ACC112 (cell line): ENCODE results near the gene RS1.

Experiments
- H2AFZ ChIP-seq: fragments of 200-600 bp; sonication (generic); one replicate; pipeline ENCODE4 v1.6.0; 2017; ENCODE audit warnings: antibody characterized with exemption, low read length; ENCODE audit not compliant: unreplicated experiment
- H3K27ac ChIP-seq: fragments of 200-600 bp; sonication (generic); 2 replicates; pipeline ENCODE4 v1.5.1; 2014; ENCODE audit warnings: low read depth, mild to moderate bottlenecking, antibody characterized with exemption, low read length, moderate library complexity
- H3K27me3 ChIP-seq: fragments of 200-600 bp; sonication (generic); 2 replicates; pipeline ENCODE4 v1.6.1; 2014; ENCODE audit warnings: mild to moderate bottlenecking, antibody characterized with exemption, low read length, moderate library complexity, mixed read lengths; ENCODE audit not compliant: insufficient read depth
- H3K36me3 ChIP-seq: fragments of 200-600 bp; sonication (generic); 2 replicates; pipeline ENCODE4 v1.6.1; 2016; ENCODE audit warnings: mild to moderate bottlenecking, antibody characterized with exemption, low read length, moderate library complexity, mixed read lengths; ENCODE audit not compliant: insufficient read depth
- H3K4me1 ChIP-seq: fragments of 200-600 bp; sonication (generic); one replicate; pipeline ENCODE4 v1.6.1; 2016; ENCODE audit warnings: low read length, mixed read lengths; ENCODE audit not compliant: insufficient read depth, unreplicated experiment, control insufficient read depth
- H3K4me3 ChIP-seq: fragments of 200-600 bp; sonication (generic); 2 replicates; pipeline ENCODE4 v1.5.1; 2014; ENCODE audit warnings: mild to moderate bottlenecking, low read depth, low read length
- H3K79me2 ChIP-seq: fragments of 200-600 bp; sonication (generic); one replicate; pipeline ENCODE4 v1.6.0; 2016; ENCODE audit warnings: low read length; ENCODE audit not compliant: control insufficient read depth, unreplicated experiment, insufficient read depth

RS1 gene

GRCh38 chrX:18672008-18672407 is at the start of gene RS1:
RS1 (minus strand) TSS chrX:18672108; CDS start chrX:18672068, 40 bp downstream.
- H3K27me3 ChIP-seq = no peaks in the 10 kb centered on the region
- no peaks in the 10 kb centered on the region for H3K4me1 ChIP-seq
- no peaks in the 10 kb centered on the region for H3K36me3 ChIP-seq
- no peak within 1 kb of the TSS for H2AFZ ChIP-seq
- H3K4me3 ChIP-seq = no peak within 1 kb of the TSS
- H3K27ac ChIP-seq = no peak within 1 kb of the TSS
- no peaks in the 10 kb centered on the region for H3K79me2 ChIP-seq

DNA sequence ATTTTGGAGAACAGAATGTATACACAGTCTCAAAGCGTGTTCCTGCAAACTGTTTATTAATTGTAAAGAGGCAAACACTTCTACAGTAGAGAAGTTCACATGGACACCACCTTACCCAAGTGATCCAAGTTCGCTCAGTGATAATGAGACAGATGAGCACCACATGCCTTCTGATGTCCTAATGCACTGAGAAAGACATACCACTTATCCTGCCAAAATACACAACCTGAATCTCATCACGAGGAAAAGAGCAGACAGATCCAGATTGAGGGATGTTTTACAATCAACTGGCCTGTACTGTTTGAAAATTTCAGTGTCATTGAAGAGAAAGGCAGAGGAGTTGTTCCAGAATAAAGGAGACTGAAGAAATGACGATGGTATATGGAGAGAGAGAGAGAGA is 47.9 kb upstream of the RS1 start:
- Histone ChIP-seq H2AFZ (no peak overlapping the region), H3K4me1 (no peaks in the 10 kb centered on the region), H3K27ac (no peak overlapping the region), H3K79me2 (no peaks in the 10 kb centered on the region), H3K36me3 (no peaks in the 10 kb centered on the region), H3K4me3 (no peak overlapping the region), H3K27me3 (no peaks in the 10 kb centered on the region)

DNA sequence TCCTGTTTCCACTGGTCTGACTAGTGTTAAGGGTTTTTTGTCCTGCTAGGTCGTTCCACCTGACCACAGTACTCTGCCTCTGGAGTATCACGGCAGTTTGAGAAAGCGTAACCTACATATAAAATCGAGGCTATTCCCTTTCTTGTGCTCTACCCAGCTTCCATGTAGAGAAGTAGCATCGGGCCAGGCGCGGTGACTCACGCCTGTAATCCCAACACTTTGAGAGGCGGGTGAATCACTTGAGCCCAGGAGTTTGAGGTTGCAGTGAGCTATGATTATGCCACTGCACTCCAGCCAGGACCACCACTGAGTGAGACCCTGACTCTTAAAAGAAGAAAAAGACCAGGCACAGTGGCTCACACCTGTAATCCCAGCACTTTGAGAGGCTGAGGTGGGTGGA is 43.0 kb upstream of the RS1 start:
- H3K4me3 ChIP-seq = no peak overlapping the region
- no peaks in the 10 kb centered on the region for H3K27me3 ChIP-seq
- H3K79me2 ChIP-seq = no peaks in the 10 kb centered on the region
- H3K36me3 ChIP-seq = no peaks in the 10 kb centered on the region
- H2AFZ ChIP-seq = no peak overlapping the region
- H3K4me1 ChIP-seq = no peaks in the 10 kb centered on the region
- no peak overlapping the region for H3K27ac ChIP-seq

GRCh38 chrX:18709833-18710232 is 37.9 kb upstream of the RS1 start:
- Histone ChIP-seq H2AFZ (no peak overlapping the region), H3K27ac (no peak overlapping the region), H3K4me3 (no peak overlapping the region), H3K36me3 (no peaks in the 10 kb centered on the region), H3K4me1 (no peaks in the 10 kb centered on the region), H3K79me2 (no peaks in the 10 kb centered on the region), H3K27me3 (peaks cover 8% of the 10 kb centered on the region; the same call in 1 of the 2 replicates)

DNA sequence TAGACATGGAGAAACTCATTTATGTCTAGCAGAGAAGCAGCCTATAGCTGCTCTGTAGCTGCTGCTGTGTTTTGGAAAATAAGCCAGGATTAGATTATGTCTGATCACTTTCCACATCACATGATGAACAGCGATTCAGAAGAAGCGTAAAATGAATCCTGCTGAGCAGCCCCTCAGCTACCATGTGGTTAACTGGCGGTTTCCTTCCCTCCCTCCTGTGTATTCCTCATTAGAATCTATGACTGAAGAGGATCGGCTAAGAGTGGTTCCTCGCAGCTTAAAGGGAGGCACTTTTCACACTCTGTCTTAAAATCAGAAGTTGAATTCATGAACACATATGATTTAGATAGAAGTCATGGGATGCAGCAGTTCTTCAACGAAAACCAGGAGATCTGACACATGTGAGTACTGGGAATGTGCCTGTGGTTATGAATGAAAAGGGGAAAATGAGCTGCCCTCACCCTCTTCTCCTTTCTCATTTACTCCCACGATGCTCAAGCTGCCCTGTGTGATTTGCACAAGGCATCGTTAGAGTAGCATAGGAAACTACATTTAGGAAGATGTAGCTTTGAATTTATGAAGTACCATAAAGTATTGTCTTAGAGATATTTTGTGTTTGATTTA is 35.6 kb upstream of the RS1 start, which contains the start of gene PPEF1:
Gene PPEF1 (plus strand): TSS at position 220 of the 624 bp plus-strand sequence. CDS start 136 bp downstream, at position 356.
- Histone ChIP-seq H3K4me3 (no peak within 1 kb of the TSS), H3K27ac (no peak within 1 kb of the TSS), H3K27me3 (peaks cover 8% of the 10 kb centered on the region; the same call in 1 of the 2 replicates)

GRCh38 chrX:18702362-18703195 is 30.7 kb upstream of the RS1 start:
- Histone ChIP-seq H2AFZ (peak overlapping the region; percentile 62), H3K27me3 (peaks cover 4% of the 10 kb centered on the region; the same call in 1 of the 2 replicates), H3K4me3 (peak overlapping the region; percentile 60), H3K79me2 (no peaks in the 10 kb centered on the region), H3K27ac (peak overlapping the region; percentile 96), H3K36me3 (no peaks in the 10 kb centered on the region), H3K4me1 (peaks cover 38% of the 10 kb centered on the region)

More for the DNA sequence above, 35.6 kb upstream of the RS1 start, which contains the start of gene PPEF1:
- Histone ChIP-seq H3K79me2 (no peaks in the 10 kb centered on the region), H2AFZ (no peak within 1 kb of the TSS), H3K36me3 (no peaks in the 10 kb centered on the region), H3K4me1 (peaks cover 10% of the 10 kb centered on the region)

DNA sequence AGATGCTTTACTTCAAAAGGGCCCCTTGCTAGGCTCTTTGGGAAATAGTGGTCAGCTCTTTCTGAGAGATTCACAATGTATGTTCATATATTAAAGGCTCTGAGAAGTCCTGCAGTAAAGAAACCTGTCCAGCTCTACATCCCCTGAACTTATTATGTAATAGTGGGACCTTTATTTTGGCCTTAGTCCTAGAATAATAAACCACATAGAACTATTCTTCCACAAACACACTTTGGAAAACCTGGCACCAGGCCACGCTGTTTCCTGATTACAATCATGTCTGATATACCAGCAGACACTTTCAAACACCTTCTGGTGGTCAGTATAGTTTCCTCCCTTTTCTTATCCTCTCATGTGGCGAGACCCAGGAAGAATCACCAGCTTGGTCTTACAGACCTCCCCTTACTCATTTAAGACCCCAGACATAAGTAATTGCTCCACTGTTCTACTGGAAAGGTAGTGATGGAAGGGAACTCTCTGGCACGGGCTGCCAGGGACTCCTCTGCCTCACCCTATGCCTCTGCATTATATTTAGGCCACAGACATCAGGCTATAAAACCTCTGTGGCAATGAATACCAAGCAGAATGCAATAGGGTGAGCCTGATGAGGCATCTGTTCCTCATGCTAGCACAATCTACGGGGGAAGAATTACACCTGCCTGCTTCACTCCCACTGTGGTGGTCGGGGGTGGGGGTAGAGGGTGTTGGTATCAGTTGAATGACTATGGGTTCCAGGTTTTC is 29.9 kb upstream of the RS1 start:
- Histone ChIP-seq H3K79me2 (no peaks in the 10 kb centered on the region), H3K4me1 (peaks cover 38% of the 10 kb centered on the region), H2AFZ (no peak overlapping the region), H3K4me3 (peak overlapping the region; percentile 60; the same call in 1 of the 2 replicates), H3K27ac (peak overlapping the region; percentile 96), H3K27me3 (peaks cover 3% of the 10 kb centered on the region; the same call in 1 of the 2 replicates), H3K36me3 (no peaks in the 10 kb centered on the region)

GRCh38 chrX:18698737-18699650 is 27.1 kb upstream of the RS1 start:
- peak overlapping the region; percentile 25 for H3K4me3 ChIP-seq
- H3K27ac ChIP-seq = peak overlapping the region; percentile 39; the same call in 1 of the 2 replicates
- H3K36me3 ChIP-seq = no peaks in the 10 kb centered on the region
- peaks cover 38% of the 10 kb centered on the region for H3K4me1 ChIP-seq
- no peak overlapping the region for H2AFZ ChIP-seq
- no peaks in the 10 kb centered on the region for H3K79me2 ChIP-seq
- peaks cover 12% of the 10 kb centered on the region; the same call in 1 of the 2 replicates for H3K27me3 ChIP-seq

DNA sequence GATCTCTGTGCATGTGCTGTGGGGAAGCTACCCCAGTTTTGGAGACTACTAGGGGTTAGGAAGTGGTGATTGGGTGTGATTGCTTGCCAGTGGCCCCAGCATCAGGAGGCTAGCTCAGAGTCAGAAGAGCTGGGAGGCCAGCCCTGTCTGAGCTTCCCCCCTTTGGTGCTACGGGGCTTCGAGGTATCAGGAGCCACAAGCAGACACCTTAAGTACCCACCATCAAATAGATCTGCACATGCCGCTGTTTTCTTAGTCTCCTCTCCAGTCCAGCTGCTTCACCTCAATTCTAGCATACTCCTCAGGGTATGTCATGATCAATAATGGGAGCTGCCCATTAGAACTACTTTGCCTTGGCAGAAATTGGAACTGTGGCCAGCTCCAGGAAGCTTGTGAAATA is 24.7 kb upstream of the RS1 start:
- Histone ChIP-seq H3K4me3 (no peak overlapping the region), H3K4me1 (peaks cover 19% of the 10 kb centered on the region), H3K27me3 (peaks cover 15% of the 10 kb centered on the region; the same call in 1 of the 2 replicates), H3K79me2 (no peaks in the 10 kb centered on the region), H3K27ac (no peak overlapping the region), H3K36me3 (no peaks in the 10 kb centered on the region), H2AFZ (no peak overlapping the region)
